Measurements from ENCODE around the gene POMGNT2. TPM values are rescaled to one million over a fixed set of nuclear protein-coding genes. Genes with fewer than 3 reads are reported as not detected.

POMGNT2 gene
- total and polyA plus RNA-seq, 2 of the 8 experiments (the other 6 are each of a cell fraction or from before 2014, with no cell fraction given), result 13.6 to 35.7 TPM

GRCh38 chr3:43031485-43031884 is 74.4 kb downstream of the POMGNT2 start:
- H3K4me2 ChIP-seq (ENCODE audit: insufficient read depth in 1 of 2, low read depth in 2 of 2, low read length in 2 of 2), result no peak overlapping the region
- no peak overlapping the region for H3K27ac ChIP-seq (ENCODE audit: low read depth, low read length)
- ChIA-PET POLR2A (ENCODE audit: partially characterized antibody) (interaction anchor here (1.1 to 1.3 kb wide), 2 partner anchors 11 to 80 kb away, joined by 3 read pairs; no protein-coding TSS in a partner anchor), CTCF (ENCODE audit: partially characterized antibody) (interaction anchor here (1.2 kb wide), 1 partner anchor 70 kb away, joined by 4 read pairs; no protein-coding TSS in a partner anchor)
- H4K5ac ChIP-seq (ENCODE audit: insufficient read length, low read depth, low read length), result no peak overlapping the region
- no peak overlapping the region for H2BK15ac ChIP-seq (ENCODE audit: low read length)
- no peaks in the 10 kb centered on the region for H3K4me1 ChIP-seq (replicated peaks in 1 of 4; ENCODE audit: control insufficient read depth in 3 of 4, insufficient read depth in 4 of 4, low read length in 3 of 4)
- no peak overlapping the region for H3K23ac ChIP-seq (ENCODE audit: insufficient read length)
- H3K9ac ChIP-seq (replicated peaks in 1 of 4; ENCODE audit: extremely low read depth in 1 of 4, low read depth in 3 of 4, low read length in 3 of 4), result no peak overlapping the region
- H4K91ac ChIP-seq (replicated peaks; ENCODE audit: insufficient read length, low read length), result no peak overlapping the region
- H3K27me3 ChIP-seq (replicated peaks in 1 of 4; ENCODE audit: control insufficient read depth in 3 of 4, extremely low read depth in 1 of 4, insufficient read depth in 3 of 4, low read length in 3 of 4), result no peaks in the 10 kb centered on the region
- no peaks in the 10 kb centered on the region for H3K79me1 ChIP-seq (ENCODE audit: low read depth, low read length)
- no peak overlapping the region for H2BK20ac ChIP-seq (ENCODE audit: low read length)
- no peaks in the 10 kb centered on the region for H3K36me3 ChIP-seq (ENCODE audit: control insufficient read depth in 2 of 4, insufficient read depth in 4 of 4, low read length in 3 of 4)
- no peak overlapping the region for H2AK5ac ChIP-seq (ENCODE audit: low read depth, low read length)
- WGBS, 2 experiments (ENCODE audit: extremely low coverage in 1 of 2, insufficient coverage in 1 of 2, insufficient read length in 1 of 2, insufficient replicate concordance in 2 of 2, low coverage in 1 of 2, low lambda C conversion rate in 2 of 2, missing lambda C conversion rate in 1 of 2), result 50% methylated on average over 4 of the region's 4 CpGs; no CpG with 5 or more reads in 1 of the 2 experiments
- H4K8ac ChIP-seq (ENCODE audit: extremely low read depth, insufficient read depth, low read length), result no peak overlapping the region
- H3K4me3 ChIP-seq (ENCODE audit: extremely low read depth in 1 of 4, insufficient read depth in 2 of 4, low read depth in 3 of 4, low read length in 4 of 4), result no peak overlapping the region
- no peak overlapping the region for H3K18ac ChIP-seq (ENCODE audit: extremely low read depth, low read length)
- no peak for FAIRE-seq
- no peaks in the 10 kb centered on the region for H3K23me2 ChIP-seq (ENCODE audit: low read depth, low read length)
- DNase-seq (ENCODE audit: low read depth in 1 of 2, low spot score in 2 of 2), result no peak
- H3K79me2 ChIP-seq (ENCODE audit: control insufficient read depth in 1 of 2, insufficient read depth in 2 of 2, low read length in 2 of 2), result no peaks in the 10 kb centered on the region
- no peak overlapping the region for H2BK12ac ChIP-seq (ENCODE audit: low read depth, low read length)
- no peaks in the 10 kb centered on the region for H3K9me3 ChIP-seq (ENCODE audit: insufficient read depth in 2 of 2, low read depth in 1 of 2, low read length in 1 of 2)
- no peak overlapping the region for H2BK5ac ChIP-seq (ENCODE audit: low read depth, low read length)
- peaks cover 0 to 1% of the 10 kb centered on the region in 2 experiments for H4K20me1 ChIP-seq (replicated peaks in 1 of 2; ENCODE audit: control insufficient read depth in 1 of 2, insufficient read depth in 2 of 2, low read length in 2 of 2)
- no peak overlapping the region for H3K14ac ChIP-seq (ENCODE audit: insufficient read length)
- H2BK120ac ChIP-seq (replicated peaks; ENCODE audit: low read depth, low read length), result no peak overlapping the region
- H2AFZ ChIP-seq (ENCODE audit: low read length), result no peak overlapping the region
- no peak overlapping the region for H3K56ac ChIP-seq (replicated peaks; ENCODE audit: insufficient read length, low read depth, low read length)
- H3K4ac ChIP-seq (replicated peaks; ENCODE audit: insufficient read length, low read depth, low read length), result no peak overlapping the region
- no peak for TF ChIP-seq CTBP2 (IDR thresholded peaks at IDR 0.05; ENCODE audit: borderline replicate concordance, insufficient read depth, insufficient read length, low read length)
- no peak for TF ChIP-seq GABPA (IDR thresholded peaks at IDR 0.05; ENCODE audit: borderline replicate concordance, insufficient read depth, low read length)
- TF ChIP-seq RXRA (IDR thresholded peaks at IDR 0.05; ENCODE audit: insufficient read depth, low read depth, low read length), result no peak
- TF ChIP-seq CREB1 (IDR thresholded peaks at IDR 0.05), result no peak
- no peak for TF ChIP-seq BCL11A (IDR thresholded peaks at IDR 0.05; ENCODE audit: low read depth in 2 of 2, low read length in 2 of 2)
- no peak for TF ChIP-seq HDAC6 (IDR thresholded peaks at IDR 0.05; ENCODE audit: low read depth, low read length)
- no peak for TF ChIP-seq BRCA1 (IDR thresholded peaks at IDR 0.05; ENCODE audit: low read depth, low read length)
- TF ChIP-seq YY1 (IDR thresholded peaks at IDR 0.05; ENCODE audit: low read depth, low read length), result no peak
